Stimulated activated naive B cell treated with anti-CD40 and anti-IgM and Interleukin-4, amounts not matched to agents 10 μg/mL and 1 μg/mL and 100 μg/mL, for 72 hours (primary cell): ENCODE results near the gene GADD45A.

ENCODE experiments used
- ATAC-seq, 2 donors: fragments of 150-1000 bp; cut with Tn5 transposase; replicated peaks; 2 replicates each; pipeline ENCODE4 v1.10.0; 2021; ENCODE audit warnings: moderate library complexity in 1 of 2
- DNase-seq: peaks from one replicate; pipeline ENCODE4 v3.0.0; 2021
- H3K27ac Mint-ChIP-seq: one replicate; pipeline ENCODE4 v1.8.0; 2022; ENCODE audit warnings: mild to moderate bottlenecking, mixed read lengths
- H3K27me3 Mint-ChIP-seq, 2 donors: one replicate each; pipeline ENCODE4 v1.8.0; 2022; ENCODE audit warnings: mixed read lengths in 2 of 2
- H3K36me3 Mint-ChIP-seq, 2 donors: one replicate each; pipeline ENCODE4 v1.8.0; 2022; ENCODE audit warnings: mixed read lengths in 2 of 2, mild to moderate bottlenecking in 1 of 2
- H3K4me1 Mint-ChIP-seq, 2 donors: one replicate each; pipeline ENCODE4 v1.8.0; 2022; ENCODE audit warnings: mixed read lengths in 2 of 2, mild to moderate bottlenecking in 1 of 2
- H3K4me3 Mint-ChIP-seq, 2 donors: one replicate each; pipeline ENCODE4 v1.8.0; 2022; ENCODE audit warnings: mild to moderate bottlenecking in 2 of 2, mixed read lengths in 2 of 2, moderate library complexity in 1 of 2
- H3K9me3 Mint-ChIP-seq, 2 donors: one replicate each; pipeline ENCODE4 v1.8.0; 2022; ENCODE audit warnings: mixed read lengths in 2 of 2, mild to moderate bottlenecking in 1 of 2

The GADD45A gene

GRCh38 chr1:67677408-67677807 is 7.6 kb upstream of the GADD45A start:
- Mint-ChIP-seq H3K27ac (no peak overlapping the region), H3K9me3 (no peaks in the 10 kb centered on the region), H3K36me3 (no peaks in the 10 kb centered on the region), H3K4me1 (peaks cover 5 to 8% of the 10 kb centered on the region in 2 donors), H3K27me3 (no peaks in the 10 kb centered on the region), H3K4me3 (no peak overlapping the region)
- no peak for ATAC-seq
- DNase-seq, result no peak

GRCh38 chr1:67677930-67678329 is 7.1 kb upstream of the GADD45A start:
- no peaks in the 10 kb centered on the region for H3K36me3 Mint-ChIP-seq
- no peaks in the 10 kb centered on the region for H3K27me3 Mint-ChIP-seq
- peaks cover 5 to 8% of the 10 kb centered on the region in 2 donors for H3K4me1 Mint-ChIP-seq
- ATAC-seq (no peak), DNase-seq (no peak)
- no peak overlapping the region for H3K4me3 Mint-ChIP-seq
- H3K9me3 Mint-ChIP-seq, result no peaks in the 10 kb centered on the region
- H3K27ac Mint-ChIP-seq, result no peak overlapping the region

DNA sequence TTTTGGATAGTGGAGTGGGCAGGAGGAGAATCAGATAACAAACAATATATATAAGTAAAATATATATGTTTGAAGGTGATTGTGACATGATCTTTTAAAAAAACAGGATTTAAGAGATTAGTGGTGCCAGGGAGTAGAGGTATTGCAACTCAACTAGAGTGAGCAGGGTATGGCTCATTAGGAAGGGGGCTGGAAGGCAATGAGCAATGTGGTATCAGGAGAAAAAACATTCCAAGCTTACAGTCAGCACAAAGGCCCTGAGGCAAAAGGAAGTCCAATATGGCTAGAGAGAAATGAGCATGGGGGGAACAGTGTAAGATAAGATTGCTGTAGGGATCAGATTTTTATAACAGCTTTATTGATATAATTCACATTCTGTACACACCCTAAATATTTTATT is 5.3 kb upstream of the GADD45A start:
- no peak overlapping the region for H3K4me3 Mint-ChIP-seq
- H3K36me3 Mint-ChIP-seq, result no peaks in the 10 kb centered on the region
- ATAC-seq (no peak), DNase-seq (no peak)
- no peak overlapping the region for H3K27ac Mint-ChIP-seq
- H3K9me3 Mint-ChIP-seq, result no peaks in the 10 kb centered on the region
- H3K4me1 Mint-ChIP-seq, result peaks cover 12 to 16% of the 10 kb centered on the region in 2 donors
- H3K27me3 Mint-ChIP-seq, result no peaks in the 10 kb centered on the region

- no peak for ATAC-seq
- no peaks in the 10 kb centered on the region for H3K9me3 Mint-ChIP-seq
- H3K27me3 Mint-ChIP-seq, result no peaks in the 10 kb centered on the region
- no peak overlapping the region for H3K27ac Mint-ChIP-seq
- DNase-seq, result no peak
- H3K4me1 Mint-ChIP-seq, result peaks cover 14 to 20% of the 10 kb centered on the region in 2 donors
- H3K4me3 Mint-ChIP-seq, result no peak overlapping the region
- H3K36me3 Mint-ChIP-seq, result no peaks in the 10 kb centered on the region
Observed at GRCh38 chr1:67680486-67680885, 4.5 kb upstream of the GADD45A start.

- Mint-ChIP-seq H3K4me1 (peaks cover 22 to 32% of the 10 kb centered on the region in 2 donors), H3K4me3 (no peak overlapping the region), H3K27me3 (no peaks in the 10 kb centered on the region), H3K27ac (no peak overlapping the region), H3K9me3 (no peaks in the 10 kb centered on the region), H3K36me3 (peaks cover 2% of the 10 kb centered on the region in 2 donors)
- no peak for DNase-seq
- no peak for ATAC-seq
Observed at GRCh38 chr1:67682659-67683197, 2.3 kb upstream of the GADD45A start.

- H3K27me3 Mint-ChIP-seq, result no peaks in the 10 kb centered on the region
- DNase-seq, result no peak
- peaks cover 3 to 6% of the 10 kb centered on the region in 2 donors for H3K36me3 Mint-ChIP-seq
- H3K27ac Mint-ChIP-seq, result no peak overlapping the region
- H3K9me3 Mint-ChIP-seq, result no peaks in the 10 kb centered on the region
- H3K4me1 Mint-ChIP-seq, result peaks cover 22 to 32% of the 10 kb centered on the region in 2 donors
- no peak overlapping the region for H3K4me3 Mint-ChIP-seq
- no peak for ATAC-seq
Observed at GRCh38 chr1:67683316-67683715, 1.7 kb upstream of the GADD45A start.

GRCh38 chr1:67683766-67684525 is 1.1 kb upstream of the GADD45A start:
- no peak for ATAC-seq
- peak overlapping the region; percentile 89 to 90 for H3K4me3 Mint-ChIP-seq

DNA sequence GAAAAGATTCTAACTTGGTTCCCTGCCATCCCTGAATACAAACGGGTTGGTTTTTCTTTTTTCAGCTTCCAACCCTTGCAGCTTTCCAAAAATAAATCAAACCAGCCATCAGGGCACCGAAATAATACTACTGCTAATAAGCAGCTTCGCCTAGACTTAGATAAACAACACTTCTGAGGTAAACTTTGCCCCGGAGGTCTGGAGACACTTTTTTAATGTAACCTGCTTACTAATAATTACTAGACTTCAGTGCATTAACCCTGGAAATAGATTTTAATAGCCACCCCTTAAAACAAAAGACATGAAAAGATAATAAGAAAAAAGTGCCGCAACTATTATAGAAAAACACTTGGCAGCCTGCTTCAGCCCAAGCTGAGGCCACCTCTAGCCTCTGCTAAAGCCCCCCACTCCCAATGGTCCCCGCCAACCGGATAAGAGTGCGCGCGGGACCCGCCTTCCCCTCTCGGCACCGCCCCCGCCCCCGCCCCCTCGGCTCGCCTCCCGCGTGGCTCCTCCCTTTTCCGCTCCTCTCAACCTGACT is 405 bp upstream of the GADD45A start:
- Mint-ChIP-seq H3K27ac (peak overlapping the region; percentile 92), H3K36me3 (peaks cover 4 to 9% of the 10 kb centered on the region in 2 donors), H3K4me3 (peak overlapping the region; percentile 89 to 90), H3K9me3 (no peaks in the 10 kb centered on the region), H3K27me3 (no peaks in the 10 kb centered on the region), H3K4me1 (peaks cover 22 to 32% of the 10 kb centered on the region in 2 donors)
- DNase-seq (no peak), ATAC-seq (no peak)

More at GRCh38 chr1:67683766-67684525, 1.1 kb upstream of the GADD45A start:
- Mint-ChIP-seq H3K36me3 (peaks cover 4 to 9% of the 10 kb centered on the region in 2 donors), H3K4me1 (peaks cover 22 to 32% of the 10 kb centered on the region in 2 donors), H3K27me3 (no peaks in the 10 kb centered on the region), H3K9me3 (no peaks in the 10 kb centered on the region), H3K27ac (peak overlapping the region; percentile 88)
- no peak for DNase-seq

- Mint-ChIP-seq H3K4me1 (peaks cover 22 to 32% of the 10 kb centered on the region in 2 donors), H3K27ac (peak overlapping the region; percentile 67), H3K36me3 (peaks cover 4 to 9% of the 10 kb centered on the region in 2 donors), H3K9me3 (no peaks in the 10 kb centered on the region), H3K27me3 (no peaks in the 10 kb centered on the region), H3K4me3 (peak overlapping the region; percentile 89 to 90)
- ATAC-seq, result peak; percentile 27 to 31
- peak; percentile 9 for DNase-seq
Observed at GRCh38 chr1:67685558-67686266, 711 bp downstream of the GADD45A start.

GRCh38 chr1:67686267-67687197 is 1.5 kb downstream of the GADD45A start:
- peak; percentile 16 to 21 for ATAC-seq
- H3K4me1 Mint-ChIP-seq, result peaks cover 22 to 32% of the 10 kb centered on the region in 2 donors

DNA sequence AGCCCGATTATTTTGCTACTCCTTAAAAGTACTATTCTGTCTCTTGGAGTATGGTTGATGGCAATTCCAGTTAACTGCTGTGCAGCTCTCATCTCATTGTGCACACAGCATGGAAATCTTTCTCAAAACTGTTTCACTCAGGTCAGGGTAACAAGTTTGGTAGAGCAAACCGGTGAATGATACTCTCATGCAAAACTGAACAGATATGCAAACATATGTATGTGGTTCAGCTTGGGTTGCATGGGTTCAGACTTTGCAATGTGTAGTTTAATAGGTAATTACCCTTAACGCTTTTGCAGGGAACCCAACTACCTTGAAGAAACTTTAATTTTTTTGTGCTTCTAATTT is 2.2 kb downstream of the GADD45A start:
- Mint-ChIP-seq H3K36me3 (peaks cover 4 to 9% of the 10 kb centered on the region in 2 donors), H3K4me1 (peaks cover 22 to 32% of the 10 kb centered on the region in 2 donors), H3K9me3 (no peaks in the 10 kb centered on the region), H3K27ac (no peak overlapping the region), H3K4me3 (peak overlapping the region; percentile 89 to 90), H3K27me3 (no peaks in the 10 kb centered on the region)
- ATAC-seq (no peak), DNase-seq (no peak)

More at GRCh38 chr1:67686267-67687197, 1.5 kb downstream of the GADD45A start:
- H3K27me3 Mint-ChIP-seq, result no peaks in the 10 kb centered on the region
- peak overlapping the region; percentile 91 for H3K27ac Mint-ChIP-seq
- peaks cover 4 to 9% of the 10 kb centered on the region in 2 donors for H3K36me3 Mint-ChIP-seq
- DNase-seq, result peak; percentile 36
- H3K4me3 Mint-ChIP-seq, result peak overlapping the region; percentile 89 to 90
- H3K9me3 Mint-ChIP-seq, result no peaks in the 10 kb centered on the region

GRCh38 chr1:67687649-67688048 is 2.6 kb downstream of the GADD45A start:
- Mint-ChIP-seq H3K4me3 (no peak overlapping the region), H3K9me3 (no peaks in the 10 kb centered on the region), H3K36me3 (peaks cover 4 to 9% of the 10 kb centered on the region in 2 donors), H3K27ac (no peak overlapping the region), H3K4me1 (peaks cover 22 to 32% of the 10 kb centered on the region in 2 donors), H3K27me3 (no peaks in the 10 kb centered on the region)
- DNase-seq (no peak), ATAC-seq (no peak)

DNA sequence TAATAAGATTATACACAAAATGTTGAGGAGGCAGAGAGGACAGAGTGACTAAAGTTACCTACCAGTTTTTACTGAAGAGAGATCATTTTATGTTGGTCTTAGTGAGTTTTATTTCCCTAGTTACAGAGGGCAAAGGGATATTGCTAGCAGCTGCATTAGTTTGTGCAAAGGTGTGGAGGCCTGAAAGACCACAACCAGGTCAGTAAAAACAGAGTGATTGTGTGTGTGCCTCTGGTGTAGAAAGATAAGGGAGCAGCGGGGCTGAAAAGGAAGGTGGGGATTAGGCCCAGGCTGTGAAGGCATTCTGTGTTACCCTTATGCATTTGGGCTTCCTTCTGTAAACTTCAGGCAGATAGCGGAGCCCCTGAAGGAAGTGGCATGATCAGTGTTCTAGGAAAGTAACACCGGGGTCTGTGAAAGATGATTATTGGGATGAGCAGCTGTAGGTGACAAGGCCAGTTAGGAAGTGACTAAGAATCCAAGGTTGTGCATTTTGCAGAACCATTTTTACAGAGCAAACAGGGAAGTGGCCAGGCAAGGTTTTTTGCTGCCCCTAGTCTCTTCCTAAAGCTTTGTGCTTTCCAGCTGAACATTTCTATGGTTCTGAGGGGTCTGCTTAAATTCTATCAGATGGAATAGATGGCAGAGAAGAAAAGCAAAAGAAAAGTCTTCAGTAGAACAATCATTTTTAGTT is 3.7 kb downstream of the GADD45A start:
- Mint-ChIP-seq H3K4me1 (peaks cover 18 to 27% of the 10 kb centered on the region in 2 donors), H3K9me3 (no peaks in the 10 kb centered on the region), H3K36me3 (peaks cover 4 to 9% of the 10 kb centered on the region in 2 donors), H3K27ac (no peak overlapping the region), H3K4me3 (no peak overlapping the region), H3K27me3 (no peaks in the 10 kb centered on the region)
- DNase-seq (no peak), ATAC-seq (no peak)
